Stomach smooth muscle (tissue), 2 donors: ENCODE data around the gene HMGB1.
"Not testable (repeated sequence)": the region's sequence is repeated elsewhere in the genome, so short reads cannot be mapped to it uniquely, and the experiment has no call there.

Experiments
- H3K27ac ChIP-seq: one replicate; pipeline ENCODE4 v1.7.0; 2013; ENCODE audit warnings: mild to moderate bottlenecking, low read length, inconsistent platforms
- H3K27me3 ChIP-seq, 2 donors: one replicate each; pipeline ENCODE4 v1.7.0; 2013; ENCODE audit warnings: low read length in 2 of 2; ENCODE audit not compliant: insufficient read depth in 2 of 2, control insufficient read depth in 1 of 2
- H3K36me3 ChIP-seq, 2 donors: one replicate each; pipeline ENCODE4 v1.7.0; 2013; ENCODE audit warnings: low read length in 2 of 2; ENCODE audit not compliant: control insufficient read depth in 2 of 2, insufficient read depth in 2 of 2
- H3K4me1 ChIP-seq: one replicate; pipeline ENCODE4 v1.7.0; 2013; ENCODE audit warnings: low read length; ENCODE audit not compliant: control insufficient read depth, insufficient read depth
- H3K4me3 ChIP-seq, 2 donors: one replicate each; pipeline ENCODE4 v1.7.0; 2013; ENCODE audit warnings: low read length in 2 of 2
- H3K9ac ChIP-seq, 2 donors: one replicate each; pipeline ENCODE4 v1.7.0; 2013; ENCODE audit warnings: low read length in 2 of 2, mild to moderate bottlenecking in 1 of 2
- H3K9me3 ChIP-seq, 2 donors: one replicate each; pipeline ENCODE4 v1.7.0; 2013; ENCODE audit warnings: low read length in 2 of 2; ENCODE audit not compliant: control insufficient read depth in 2 of 2
- donor health status: healthy.
- donor health status: Pancreatic carcinoma.

The HMGB1 gene

DNA sequence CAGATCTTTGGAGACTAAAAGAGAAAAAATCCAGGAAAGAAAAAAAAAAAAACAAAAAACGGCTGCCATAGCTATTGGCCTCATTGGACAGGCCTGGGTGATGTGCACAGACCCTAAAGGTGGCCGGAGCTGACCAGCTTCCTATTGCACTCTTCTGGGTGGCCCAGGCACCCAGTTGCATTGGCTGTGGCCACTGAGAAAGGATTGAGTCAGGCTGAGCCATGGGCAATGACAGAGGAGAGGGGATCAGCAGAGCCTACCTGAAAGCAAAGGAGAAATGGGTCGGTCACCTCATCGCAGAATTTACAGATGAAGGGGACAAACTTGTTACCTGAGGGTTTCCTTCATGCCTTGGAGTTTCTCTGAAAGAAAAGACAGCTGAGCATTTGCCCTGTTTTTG is 17.3 kb downstream of the HMGB1 start:
- H3K4me1 ChIP-seq: peaks cover 11% of the 10 kb centered on the region
- no peak overlapping the region for H3K4me3 ChIP-seq
- no peak overlapping the region for H3K27ac ChIP-seq
- H3K27me3 ChIP-seq: no peaks in the 10 kb centered on the region
- no peak overlapping the region for H3K9ac ChIP-seq
- no peaks in the 10 kb centered on the region for H3K9me3 ChIP-seq
- no peaks in the 10 kb centered on the region for H3K36me3 ChIP-seq

- Histone ChIP-seq H3K9ac (peak overlapping the region; percentile 60 to 86), H3K4me1 (peaks cover 11% of the 10 kb centered on the region), H3K36me3 (no peaks in the 10 kb centered on the region), H3K4me3 (peak overlapping the region; percentile 59 to 72), H3K27ac (peak overlapping the region; percentile 87), H3K27me3 (no peaks in the 10 kb centered on the region), H3K9me3 (no peaks in the 10 kb centered on the region)
These were observed 19.6 kb downstream of the HMGB1 start for GRCh38 chr13:30446126-30446500.

DNA sequence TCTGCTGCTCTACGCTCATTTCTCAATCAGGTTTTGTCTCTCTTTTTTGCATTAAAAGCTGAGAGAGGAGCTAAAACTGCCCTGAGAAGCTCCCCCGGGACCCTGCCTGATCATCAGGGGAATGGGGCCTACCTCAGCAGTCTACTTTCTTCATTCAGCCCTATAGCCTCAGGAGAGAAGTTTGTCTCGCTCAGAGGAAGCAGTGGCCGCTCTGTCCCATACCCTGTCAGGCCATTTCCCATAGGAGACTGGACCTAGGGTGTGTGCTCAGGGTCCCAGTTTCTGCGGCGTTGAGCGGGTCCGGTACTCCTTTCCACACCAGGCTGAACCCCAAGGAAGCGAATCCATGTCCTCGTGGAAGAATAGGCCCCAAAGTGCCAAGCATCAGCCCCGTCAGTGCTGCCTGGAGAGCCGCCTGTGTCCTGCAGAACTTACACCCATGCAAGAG is 21.8 kb downstream of the HMGB1 start:
- Histone ChIP-seq H3K36me3 (no peaks in the 10 kb centered on the region), H3K27ac (no peak overlapping the region), H3K9ac (no peak overlapping the region), H3K4me3 (no peak overlapping the region), H3K9me3 (no peaks in the 10 kb centered on the region), H3K4me1 (peaks cover 11% of the 10 kb centered on the region), H3K27me3 (no peaks in the 10 kb centered on the region)

- not testable (repeated sequence) for H3K27me3 ChIP-seq, H3K36me3 ChIP-seq, H3K27ac ChIP-seq, H3K9me3 ChIP-seq, H3K4me3 ChIP-seq, H3K9ac ChIP-seq
- peaks cover 11% of the 10 kb centered on the region for H3K4me1 ChIP-seq
These were observed 22.2 kb downstream of the HMGB1 start for GRCh38 chr13:30443491-30443890.

- H3K4me1 ChIP-seq: peaks cover 11% of the 10 kb centered on the region
- no peaks in the 10 kb centered on the region for H3K36me3 ChIP-seq
- no peaks in the 10 kb centered on the region for H3K9me3 ChIP-seq
- H3K27me3 ChIP-seq: no peaks in the 10 kb centered on the region
- no peak overlapping the region for H3K27ac ChIP-seq
- no peak overlapping the region for H3K9ac ChIP-seq
- H3K4me3 ChIP-seq: no peak overlapping the region
These were observed 22.8 kb downstream of the HMGB1 start for GRCh38 chr13:30442926-30443325.

GRCh38 chr13:30440910-30441703 is 24.6 kb downstream of the HMGB1 start:
- Histone ChIP-seq H3K27ac (no peak overlapping the region), H3K9me3 (no peaks in the 10 kb centered on the region), H3K27me3 (no peaks in the 10 kb centered on the region), H3K9ac (no peak overlapping the region), H3K4me1 (peaks cover 9% of the 10 kb centered on the region), H3K4me3 (no peak overlapping the region), H3K36me3 (no peaks in the 10 kb centered on the region)

DNA sequence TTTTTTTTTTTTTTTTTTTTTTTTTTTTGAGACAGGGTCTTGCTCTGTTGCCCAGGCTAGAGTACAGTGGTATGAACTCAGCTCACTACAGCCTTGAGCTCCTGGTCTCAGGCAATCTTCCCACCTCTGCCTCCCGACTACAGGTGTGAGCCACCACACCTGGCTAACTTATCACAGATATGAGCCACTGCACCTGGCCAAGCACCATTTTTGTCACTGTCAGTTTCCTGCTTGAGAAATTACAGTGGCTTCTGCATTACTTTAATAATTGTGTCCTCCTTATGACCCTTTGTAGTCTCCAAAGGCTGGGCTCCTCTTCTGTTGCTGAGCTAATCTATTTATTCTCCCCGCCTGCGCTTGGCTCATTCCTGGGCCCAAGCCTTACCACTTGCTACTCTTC is 27.4 kb downstream of the HMGB1 start:
- H3K9ac ChIP-seq: no peak overlapping the region
- no peaks in the 10 kb centered on the region for H3K4me1 ChIP-seq
- H3K27ac ChIP-seq: no peak overlapping the region
- H3K4me3 ChIP-seq: no peak overlapping the region
- no peaks in the 10 kb centered on the region for H3K27me3 ChIP-seq
- no peaks in the 10 kb centered on the region for H3K9me3 ChIP-seq
- H3K36me3 ChIP-seq: no peaks in the 10 kb centered on the region

DNA sequence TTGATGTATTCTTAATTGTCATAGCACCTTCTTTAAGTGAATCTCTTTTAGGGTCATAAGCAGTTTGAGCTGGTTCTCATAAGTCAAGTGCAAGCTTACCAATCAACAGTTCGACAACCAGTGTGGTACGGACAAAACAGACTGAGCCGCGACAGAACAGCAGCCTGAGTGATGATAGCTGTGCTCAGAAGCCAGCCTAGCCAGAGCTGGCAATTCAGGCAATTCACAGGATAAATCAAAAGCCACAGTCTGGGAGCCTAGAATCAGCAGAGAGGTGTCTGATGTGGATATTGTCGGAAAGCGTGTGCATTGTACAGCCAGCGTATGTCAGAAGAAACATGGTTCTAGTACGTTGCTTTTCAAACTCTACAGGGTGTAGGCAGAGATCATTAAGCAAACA is 28.6 kb downstream of the HMGB1 start:
- Histone ChIP-seq H3K4me1 (no peaks in the 10 kb centered on the region), H3K27ac (no peak overlapping the region), H3K9me3 (no peaks in the 10 kb centered on the region), H3K27me3 (no peaks in the 10 kb centered on the region), H3K4me3 (no peak overlapping the region), H3K9ac (no peak overlapping the region), H3K36me3 (no peaks in the 10 kb centered on the region)

- Histone ChIP-seq H3K9ac (no peak overlapping the region), H3K27me3 (no peaks in the 10 kb centered on the region), H3K9me3 (no peaks in the 10 kb centered on the region), H3K27ac (no peak overlapping the region), H3K4me3 (no peak overlapping the region), H3K4me1 (no peaks in the 10 kb centered on the region), H3K36me3 (no peaks in the 10 kb centered on the region)
These were observed 29.8 kb downstream of the HMGB1 start for GRCh38 chr13:30435911-30436451.

DNA sequence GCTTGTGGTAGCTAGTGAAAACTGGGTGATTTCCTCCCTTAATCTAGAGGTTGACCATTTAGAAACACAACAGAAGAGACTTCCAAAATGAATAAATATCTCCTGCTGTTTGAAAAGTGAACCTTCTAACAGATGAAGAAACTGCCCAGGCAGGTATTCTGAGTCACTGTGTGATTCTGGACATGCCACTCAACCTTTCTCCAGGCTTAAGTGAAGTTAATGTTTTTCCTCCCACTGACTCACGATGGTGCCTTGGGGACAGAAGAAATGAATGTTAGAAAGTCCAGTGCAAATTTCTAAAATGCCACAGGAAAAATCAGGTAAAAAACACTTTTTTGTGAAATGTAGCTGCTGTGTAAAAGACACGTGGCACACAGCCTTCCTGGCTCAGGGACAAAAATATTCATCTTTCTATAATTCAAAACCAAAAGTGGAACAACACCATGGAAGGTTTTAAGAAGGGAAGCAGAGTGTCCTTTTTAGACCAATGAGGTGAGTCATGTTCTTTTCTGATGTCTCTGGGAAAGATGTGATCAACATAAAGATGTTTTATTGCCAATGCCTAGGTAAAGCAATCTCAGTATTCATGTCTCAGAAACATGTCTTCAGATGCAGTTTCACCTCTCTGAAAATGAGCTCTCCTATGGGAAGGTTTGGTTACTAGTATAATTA is 34.3 kb downstream of the HMGB1 start:
- Histone ChIP-seq H3K27ac (no peak overlapping the region), H3K9me3 (no peaks in the 10 kb centered on the region), H3K36me3 (no peaks in the 10 kb centered on the region), H3K27me3 (no peaks in the 10 kb centered on the region), H3K4me1 (peaks cover 7% of the 10 kb centered on the region), H3K9ac (no peak overlapping the region), H3K4me3 (no peak overlapping the region)
